SU-DHL-6 (cell line): ENCODE measurements around the gene IFI16.

Source experiments
- H2AFZ ChIP-seq: fragments of 200-600 bp; sonication (generic); 2 replicates; pipeline ENCODE4 v1.6.1; 2014; ENCODE audit warnings: low read depth, mild to moderate bottlenecking, moderate library complexity, mixed read lengths, antibody characterized with exemption, low read length; ENCODE audit not compliant: severe bottlenecking
- H3F3A ChIP-seq: fragments of 200-600 bp; shearing (Covaris generic); 2 replicates; pipeline ENCODE4 v1.6.0; 2016; ENCODE audit warnings: antibody characterized with exemption, mild to moderate bottlenecking; ENCODE audit not compliant: insufficient read depth
- H3K27ac ChIP-seq: fragments of 200-600 bp; sonication (generic); 2 replicates; pipeline ENCODE4 v1.5.1; 2016; ENCODE audit warnings: low read depth, mild to moderate bottlenecking, low read length, moderate library complexity, mixed read lengths
- H3K27me3 ChIP-seq: fragments of 200-600 bp; sonication (generic), shearing (Covaris generic); 2 replicates; pipeline ENCODE4 v1.6.0; 2014; ENCODE audit warnings: mild to moderate bottlenecking, low read length
- H3K36me3 ChIP-seq: fragments of 200-600 bp; sonication (generic); 2 replicates; pipeline ENCODE4 v1.6.1; 2014; ENCODE audit warnings: mild to moderate bottlenecking, low read length, mixed read lengths
- H3K4me2 ChIP-seq: fragments of 300-600, 200-600 bp; shearing (Covaris generic), sonication (generic); 2 replicates; pipeline ENCODE4 v1.6.0; 2014; ENCODE audit warnings: low read length, low read depth, mild to moderate bottlenecking; ENCODE audit not compliant: poor library complexity, severe bottlenecking
- H3K4me3 ChIP-seq: fragments of 200-600 bp; sonication (generic); 2 replicates; pipeline ENCODE4 v1.5.1; 2014; ENCODE audit warnings: antibody characterized with exemption, low read length, mild to moderate bottlenecking, mixed read lengths; ENCODE audit not compliant: insufficient read depth, poor library complexity, severe bottlenecking
- H3K79me2 ChIP-seq: fragments of 200-600 bp; sonication (generic); 2 replicates; pipeline ENCODE4 v1.6.1; 2014; ENCODE audit warnings: mild to moderate bottlenecking, low read length, moderate library complexity; ENCODE audit not compliant: insufficient read depth
- H3K9ac ChIP-seq: fragments of 200-600 bp; sonication (generic); 2 replicates; pipeline ENCODE4 v1.7.0; 2014; ENCODE audit warnings: mild to moderate bottlenecking, low read length
- H3K9me2 ChIP-seq: fragments of 200-600 bp; sonication (generic); replicated peaks from 2 replicates; pipeline ENCODE4 v1.6.1; 2014; ENCODE audit warnings: low read length; ENCODE audit not compliant: insufficient read depth
- H3K9me3 ChIP-seq: fragments of 200-600 bp; sonication (generic); 2 replicates; pipeline ENCODE4 v1.6.1; 2014; ENCODE audit warnings: low read length, mixed read lengths; ENCODE audit not compliant: insufficient read depth
- H4K20me1 ChIP-seq: fragments of 200-600 bp; sonication (generic); 2 replicates; pipeline ENCODE4 v1.6.1; 2014; ENCODE audit warnings: low read depth, mild to moderate bottlenecking, antibody characterized with exemption, low read length, moderate library complexity, mixed read lengths
- CTCF ChIP-seq: fragments of 200-600 bp; sonication (generic); IDR thresholded peaks from one replicate; pipeline ENCODE4 v1.5.1; 2017; ENCODE audit warnings: antibody characterized with exemption, mild to moderate bottlenecking, low read length, moderate library complexity; ENCODE audit not compliant: insufficient read depth, poor library complexity, severe bottlenecking
- EZH2phosphoT487 ChIP-seq: fragments of 200-600 bp; sonication (generic), shearing (Covaris generic); conservative IDR thresholded peaks from 2 replicates; pipeline ENCODE4 v1.6.1; 2018; ENCODE audit warnings: mild to moderate bottlenecking, antibody characterized with exemption, low read length, moderate library complexity, mixed read lengths

Gene IFI16

GRCh38 chr1:159091180-159091560, 81.5 kb downstream of the IFI16 start:
- Histone ChIP-seq H3K4me3 (no peak overlapping the region), H3K9me3 (no peaks in the 10 kb centered on the region), H3K79me2 (no peaks in the 10 kb centered on the region), H3K9ac (no peak overlapping the region), H3K4me2 (no peak overlapping the region), H4K20me1 (no peaks in the 10 kb centered on the region), H3K36me3 (no peaks in the 10 kb centered on the region), H2AFZ (no peak overlapping the region), H3K9me2 (no peaks in the 10 kb centered on the region), H3F3A (no peaks in the 10 kb centered on the region), H3K27me3 (no peaks in the 10 kb centered on the region), H3K27ac (no peak overlapping the region)
- TF ChIP-seq CTCF (no peak), EZH2phosphoT487 (no peak)

DNA sequence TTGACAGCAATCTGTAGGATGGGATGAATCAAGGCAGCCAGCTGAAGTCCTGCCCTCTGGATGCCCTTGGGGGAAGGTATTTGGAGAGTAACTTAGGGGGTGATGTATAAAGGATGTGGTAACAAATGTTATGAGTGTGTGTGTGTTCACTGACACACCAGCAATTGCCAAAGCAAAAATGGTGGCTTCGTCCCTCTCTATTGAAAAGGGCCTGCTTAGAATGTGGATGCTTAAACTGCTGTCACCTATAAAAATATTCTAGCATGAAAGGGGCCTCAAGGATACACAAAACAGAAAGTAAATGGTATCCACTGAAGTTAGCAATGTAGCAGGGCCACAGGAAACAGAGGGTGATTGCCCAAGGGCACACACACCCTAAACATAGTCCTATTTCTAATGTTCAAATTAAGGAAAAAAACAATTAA, 81.9 kb downstream of the IFI16 start:
- Histone ChIP-seq H3K9me3 (no peaks in the 10 kb centered on the region), H3K9me2 (no peaks in the 10 kb centered on the region), H3K79me2 (no peaks in the 10 kb centered on the region), H4K20me1 (no peaks in the 10 kb centered on the region), H3K9ac (no peak overlapping the region), H2AFZ (no peak overlapping the region), H3K27me3 (no peaks in the 10 kb centered on the region), H3K4me3 (no peak overlapping the region), H3K36me3 (no peaks in the 10 kb centered on the region), H3F3A (no peaks in the 10 kb centered on the region), H3K27ac (no peak overlapping the region), H3K4me2 (no peak overlapping the region)
- TF ChIP-seq CTCF = no peak
- no peak for TF ChIP-seq EZH2phosphoT487

DNA sequence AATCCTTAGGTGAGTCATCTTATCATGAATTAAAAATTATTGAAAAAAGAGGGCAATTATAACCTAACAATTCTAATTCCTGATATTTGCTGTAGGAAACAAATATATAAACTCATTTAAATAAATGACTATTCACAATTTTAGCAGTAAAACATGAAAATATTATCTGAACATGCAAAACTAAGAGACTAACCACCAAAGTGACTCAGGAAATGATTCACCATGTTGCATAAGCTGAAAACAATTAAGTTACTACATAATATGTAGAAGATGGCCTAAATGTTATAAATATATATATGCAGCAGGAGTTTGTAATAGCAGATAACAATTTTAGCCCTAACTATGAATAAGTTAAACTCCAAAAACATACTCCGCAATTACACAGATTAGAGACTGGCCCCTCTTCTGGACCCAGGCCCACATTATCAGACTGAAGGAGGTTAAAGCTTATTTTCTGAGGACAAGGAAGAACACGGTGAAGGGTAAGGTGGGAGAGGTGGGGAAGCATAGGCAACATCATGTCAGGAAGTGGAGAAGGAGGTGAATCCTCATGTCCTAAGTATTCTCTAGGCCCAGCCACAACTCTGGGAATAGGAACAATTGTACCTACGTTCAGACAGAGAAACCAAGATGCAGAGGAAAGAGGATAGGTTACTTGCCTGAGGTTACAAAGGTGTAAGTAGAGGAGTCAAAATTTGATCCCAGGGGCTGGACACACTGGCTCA, 82.5 kb downstream of the IFI16 start:
- TF ChIP-seq CTCF = no peak
- no peak for TF ChIP-seq EZH2phosphoT487
- Histone ChIP-seq H3K9ac (no peak overlapping the region), H3K4me2 (no peak overlapping the region), H4K20me1 (no peaks in the 10 kb centered on the region), H3K27me3 (no peaks in the 10 kb centered on the region), H3K79me2 (no peaks in the 10 kb centered on the region), H3K9me2 (no peaks in the 10 kb centered on the region), H3F3A (no peaks in the 10 kb centered on the region), H3K27ac (no peak overlapping the region), H3K36me3 (no peaks in the 10 kb centered on the region), H3K4me3 (no peak overlapping the region), H2AFZ (no peak overlapping the region), H3K9me3 (no peaks in the 10 kb centered on the region)
